Spleen (tissue), 7 donors: ENCODE measurements around the gene DDX17.

Source experiments
- CTCF ChIP-seq, 11 experiments: fragments of 200-600 bp in 7 of 11; fragments of 450-650 bp in 4 of 11; sonication (generic) in 4 of 11; IDR thresholded peaks in 8 of 11; conservative IDR thresholded peaks in 3 of 11; 1 replicate in 7 of 11; 2 replicates in 4 of 11; pipeline versions ENCODE4 v1.4.0 to v1.8.0; 2016 to 2021; ENCODE audit warnings: antibody characterized with exemption in 11 of 11, inconsistent platforms in 4 of 11, mild to moderate bottlenecking in 1 of 11
- POLR2A ChIP-seq, 3 donors: fragments of 450-650 bp; IDR thresholded peaks; one replicate each; pipeline ENCODE4 v1.5.1; 2017; ENCODE audit warnings: antibody characterized with exemption in 3 of 3, mild to moderate bottlenecking in 1 of 3
- POLR2AphosphoS5 ChIP-seq, 3 donors: sonication (generic); formaldehyde crosslinking; IDR thresholded peaks; one replicate each; pipeline ENCODE4 v1.5.1; 2017; ENCODE audit warnings: antibody characterized with exemption in 3 of 3
- donor health status: DM: no; HTN: no; CAD: no; lungs with moderate emphysema.
- donor health status: DM: no; HTN: no; CAD: no.
- donor health status: DM: no; HTN: no; CAD: no.

- TF ChIP-seq POLR2A (IDR thresholded peaks at IDR 0.05) (no peak), POLR2AphosphoS5 (IDR thresholded peaks at IDR 0.05) (no peak), CTCF (IDR thresholded peaks at IDR 0.05 in 8 of 11, conservative IDR thresholded peaks at IDR 0.05 in 3 of 11) (no peak)
Measured at GRCh38 chr22:38554281-38554680, 48.2 kb upstream of the DDX17 start.
